ENCODE results near the gene PTK6.

The PTK6 gene

GRCh38 chr20:63558804-63559484 lies 21.8 kb upstream of the PTK6 start:
- TF ChIP-seq HDGF (IDR thresholded peaks at IDR 0.05; ENCODE audit: borderline replicate concordance): no peak
- TF ChIP-seq TARDBP (IDR thresholded peaks at IDR 0.05): no peak
- TF ChIP-seq PKNOX1 (IDR thresholded peaks at IDR 0.05): no peak
- no peak for TF ChIP-seq ARNT (IDR thresholded peaks at IDR 0.05)
- TF ChIP-seq SP1 (IDR thresholded peaks at IDR 0.05): no peak
- TF ChIP-seq FOXM1 (IDR thresholded peaks at IDR 0.05; ENCODE audit: borderline replicate concordance): no peak
- TF ChIP-seq BHLHE40 (IDR thresholded peaks at IDR 0.05; ENCODE audit: borderline replicate concordance): no peak
- TF ChIP-seq SUZ12 (IDR thresholded peaks at IDR 0.05): no peak
- POLR2A ChIA-PET: no interaction called here
- no peak for DNase-seq (ENCODE audit: extremely low spot score)
- CTCF ChIA-PET: no interaction called here

GRCh38 chr20:63557481-63557891 lies 20.3 kb upstream of the PTK6 start:
- no peak for TF ChIP-seq FOXA1 (IDR thresholded peaks at IDR 0.05)
- no peak for TF ChIP-seq TARDBP (IDR thresholded peaks at IDR 0.05)
- TF ChIP-seq LEF1 (IDR thresholded peaks at IDR 0.05; ENCODE audit: borderline replicate concordance): no peak
- no peak for TF ChIP-seq HDGF (IDR thresholded peaks at IDR 0.05; ENCODE audit: borderline replicate concordance)
- no peak for TF ChIP-seq SUZ12 (IDR thresholded peaks at IDR 0.05)
- TF ChIP-seq PKNOX1 (IDR thresholded peaks at IDR 0.05): no peak
- no peak for TF ChIP-seq FOXM1 (IDR thresholded peaks at IDR 0.05; ENCODE audit: borderline replicate concordance)
- no peak for TF ChIP-seq BHLHE40 (IDR thresholded peaks at IDR 0.05; ENCODE audit: borderline replicate concordance)
- TF ChIP-seq FOXK2 (IDR thresholded peaks at IDR 0.05): no peak
- no peak for TF ChIP-seq NFRKB (IDR thresholded peaks at IDR 0.05)
- TF ChIP-seq ARNT (IDR thresholded peaks at IDR 0.05): no peak
- TF ChIP-seq ZNF384 (IDR thresholded peaks at IDR 0.05): no peak
- no peak for TF ChIP-seq ELF4 (IDR thresholded peaks at IDR 0.05)
- TF ChIP-seq L3MBTL2 (conservative IDR thresholded peaks at IDR 0.05): no peak
- TF ChIP-seq SP1 (IDR thresholded peaks at IDR 0.05): no peak
- DNase-seq (ENCODE audit: extremely low spot score): no peak
- CTCF ChIA-PET: interaction anchor here (0.7 kb wide), 1 partner anchor 101 kb away, joined by 3 read pairs; the partner anchor contains the start of gene RTEL1
- POLR2A ChIA-PET: interaction anchor here (1.1 kb wide), 1 partner anchor 17 kb away, joined by 3 read pairs; no protein-coding TSS in a partner anchor

GRCh38 chr20:63556873-63557478 lies 19.8 kb upstream of the PTK6 start:
- no peak for DNase-seq (ENCODE audit: extremely low spot score)
- ChIA-PET CTCF (interaction anchor here (0.7 kb wide), 1 partner anchor 101 kb away, joined by 3 read pairs; the partner anchor contains the start of gene RTEL1), POLR2A (interaction anchor here (1.1 kb wide), 1 partner anchor 18 kb away, joined by 3 read pairs; no protein-coding TSS in a partner anchor)
- no peak for TF ChIP-seq BHLHE40 (IDR thresholded peaks at IDR 0.05; ENCODE audit: borderline replicate concordance)
- no peak for TF ChIP-seq L3MBTL2 (conservative IDR thresholded peaks at IDR 0.05)
- no peak for TF ChIP-seq FOXA1 (IDR thresholded peaks at IDR 0.05)
- no peak for TF ChIP-seq ARNT (IDR thresholded peaks at IDR 0.05)
- no peak for TF ChIP-seq HDGF (IDR thresholded peaks at IDR 0.05; ENCODE audit: borderline replicate concordance)
- no peak for TF ChIP-seq FOXK2 (IDR thresholded peaks at IDR 0.05)
- no peak for TF ChIP-seq NFRKB (IDR thresholded peaks at IDR 0.05)
- no peak for TF ChIP-seq PKNOX1 (IDR thresholded peaks at IDR 0.05)
- TF ChIP-seq ELF4 (IDR thresholded peaks at IDR 0.05): no peak
- no peak for TF ChIP-seq SUZ12 (IDR thresholded peaks at IDR 0.05)
- TF ChIP-seq SP1 (IDR thresholded peaks at IDR 0.05): no peak
- no peak for TF ChIP-seq TARDBP (IDR thresholded peaks at IDR 0.05)

- TF ChIP-seq ELF4 (IDR thresholded peaks at IDR 0.05): no peak
- TF ChIP-seq CTBP1 (IDR thresholded peaks at IDR 0.05; ENCODE audit: borderline replicate concordance): no peak
- no peak for TF ChIP-seq FOXK2 (IDR thresholded peaks at IDR 0.05)
- no peak for TF ChIP-seq HDGF (IDR thresholded peaks at IDR 0.05; ENCODE audit: borderline replicate concordance)
- no peak for TF ChIP-seq ZNF384 (IDR thresholded peaks at IDR 0.05)
- TF ChIP-seq L3MBTL2 (conservative IDR thresholded peaks at IDR 0.05): no peak
- no peak for TF ChIP-seq NFRKB (IDR thresholded peaks at IDR 0.05)
- TF ChIP-seq ARNT (IDR thresholded peaks at IDR 0.05): no peak
- no peak for TF ChIP-seq PKNOX1 (IDR thresholded peaks at IDR 0.05)
- no peak for TF ChIP-seq BHLHE40 (IDR thresholded peaks at IDR 0.05; ENCODE audit: borderline replicate concordance)
- no peak for TF ChIP-seq SP1 (IDR thresholded peaks at IDR 0.05)
- no peak for TF ChIP-seq FOXA1 (IDR thresholded peaks at IDR 0.05)
- no peak for TF ChIP-seq LEF1 (IDR thresholded peaks at IDR 0.05; ENCODE audit: borderline replicate concordance)
- TF ChIP-seq SUZ12 (IDR thresholded peaks at IDR 0.05): no peak
- no peak for TF ChIP-seq FOXM1 (IDR thresholded peaks at IDR 0.05; ENCODE audit: borderline replicate concordance)
- no peak for TF ChIP-seq TARDBP (IDR thresholded peaks at IDR 0.05)
- ChIA-PET POLR2A (interaction anchor here (1.0 to 1.4 kb wide), 2 partner anchors 60 to 71 kb away, joined by 3 to 4 read pairs; partner anchors contain the start of gene GMEB2), CTCF (no interaction called here)
- DNase-seq (ENCODE audit: extremely low spot score): no peak
Measured at GRCh38 chr20:63555661-63556381, 18.6 kb upstream of the PTK6 start.
